Neural cell (in vitro differentiated cells): ENCODE measurements around the gene ENTPD2.

Experiments
- EP300 ChIP-seq: fragments of 450-650 bp; conservative IDR thresholded peaks from 2 replicates; pipeline ENCODE4 v1.6.1; 2014; ENCODE audit warnings: antibody characterized with exemption, mild to moderate bottlenecking, moderate library complexity; ENCODE audit not compliant: poor library complexity, severe bottlenecking
- EZH2 ChIP-seq: fragments of 200-600, 300-800 bp; shearing (Covaris generic), sonication (generic); IDR thresholded peaks from 2 replicates; pipeline ENCODE4 v1.6.1; 2014; ENCODE audit warnings: antibody characterized with exemption, low read length, borderline replicate concordance, mild to moderate bottlenecking; ENCODE audit not compliant: insufficient read depth, poor library complexity, severe bottlenecking
- MXI1 ChIP-seq: fragments of 450-650 bp; conservative IDR thresholded peaks from 2 replicates; pipeline ENCODE4 v1.6.1; 2014; ENCODE audit warnings: antibody characterized with exemption, mild to moderate bottlenecking; ENCODE audit not compliant: poor library complexity, severe bottlenecking
- POLR2AphosphoS5 ChIP-seq: IDR thresholded peaks from 2 replicates; pipeline ENCODE4 v1.6.1; 2012
- RAD21 ChIP-seq: fragments of 450-650 bp; conservative IDR thresholded peaks from 2 replicates; pipeline ENCODE4 v1.6.1; 2014; ENCODE audit warnings: antibody characterized with exemption, mild to moderate bottlenecking, moderate library complexity
- SMC3 ChIP-seq: fragments of 450-650 bp; conservative IDR thresholded peaks from 2 replicates; pipeline ENCODE4 v1.6.1; 2014; ENCODE audit warnings: antibody characterized with exemption, mild to moderate bottlenecking, moderate library complexity; ENCODE audit not compliant: poor library complexity
- TAF1 ChIP-seq: IDR thresholded peaks from 2 replicates; pipeline ENCODE4 v1.6.1; 2012; ENCODE audit warnings: low read depth
- TF ChIP-seq, protein P1 (sequence below): fragments of 450-650 bp; IDR thresholded peaks from 2 replicates; pipeline ENCODE4 v1.5.1; 2014; ENCODE audit warnings: antibody characterized with exemption, mild to moderate bottlenecking, moderate library complexity; ENCODE audit not compliant: poor library complexity, severe bottlenecking

- TF ChIP-seq, protein P1, sequence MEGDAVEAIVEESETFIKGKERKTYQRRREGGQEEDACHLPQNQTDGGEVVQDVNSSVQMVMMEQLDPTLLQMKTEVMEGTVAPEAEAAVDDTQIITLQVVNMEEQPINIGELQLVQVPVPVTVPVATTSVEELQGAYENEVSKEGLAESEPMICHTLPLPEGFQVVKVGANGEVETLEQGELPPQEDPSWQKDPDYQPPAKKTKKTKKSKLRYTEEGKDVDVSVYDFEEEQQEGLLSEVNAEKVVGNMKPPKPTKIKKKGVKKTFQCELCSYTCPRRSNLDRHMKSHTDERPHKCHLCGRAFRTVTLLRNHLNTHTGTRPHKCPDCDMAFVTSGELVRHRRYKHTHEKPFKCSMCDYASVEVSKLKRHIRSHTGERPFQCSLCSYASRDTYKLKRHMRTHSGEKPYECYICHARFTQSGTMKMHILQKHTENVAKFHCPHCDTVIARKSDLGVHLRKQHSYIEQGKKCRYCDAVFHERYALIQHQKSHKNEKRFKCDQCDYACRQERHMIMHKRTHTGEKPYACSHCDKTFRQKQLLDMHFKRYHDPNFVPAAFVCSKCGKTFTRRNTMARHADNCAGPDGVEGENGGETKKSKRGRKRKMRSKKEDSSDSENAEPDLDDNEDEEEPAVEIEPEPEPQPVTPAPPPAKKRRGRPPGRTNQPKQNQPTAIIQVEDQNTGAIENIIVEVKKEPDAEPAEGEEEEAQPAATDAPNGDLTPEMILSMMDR, result no peak
- TF ChIP-seq SMC3 (no peak), POLR2AphosphoS5 (no peak), EP300 (no peak), EZH2 (no peak), TAF1 (no peak), RAD21 (no peak), MXI1 (no peak)
Measured at GRCh38 chr9:137055385-137056364, 1.8 kb upstream of the ENTPD2 start.
